Heart left ventricle (tissue), 16 donors: ENCODE results near the gene S100G. TPM values are rescaled to one million over a fixed set of nuclear protein-coding genes. Genes with fewer than 3 reads are reported as not detected.
A peak's percentile ranks its signal among the peaks of the same experiment; 100 is the strongest.

Experiments used
- ATAC-seq, 4 donors: fragments of 200-7000 bp; cut with Tn5 transposase; one replicate each; pipeline ENCODE4 v1.9.1; 2020 to 2022; ENCODE audit warnings: moderate library complexity in 4 of 4, mild to moderate bottlenecking in 3 of 4, moderate number of reproducible peaks in 1 of 4
- DNase-seq, 5 donors: peaks; one replicate each; pipeline ENCODE4 v3.0.0-alpha.2; 2020
- H3K27ac ChIP-seq, 12 donors: fragments of 200-600 bp; sonication (generic) in 4 of 12; one replicate each; pipeline versions ENCODE4 v1.5.0 to v1.8.0; 2016 to 2022; ENCODE audit warnings: mild to moderate bottlenecking in 2 of 12
- H3K27me3 ChIP-seq, 9 donors: fragments of 200-600 bp; sonication (generic) in 2 of 9; one replicate each; pipeline versions ENCODE4 v1.5.1 to v1.8.0; 2016 to 2022; ENCODE audit warnings: mild to moderate bottlenecking in 3 of 9
- H3K36me3 ChIP-seq, 9 donors: fragments of 200-600 bp; sonication (generic) in 2 of 9; one replicate each; pipeline versions ENCODE4 v1.5.0 to v1.8.0; 2018 to 2022; ENCODE audit warnings: mild to moderate bottlenecking in 2 of 9
- H3K4me1 ChIP-seq, 12 donors: fragments of 200-600 bp; sonication (generic) in 4 of 12; one replicate each; pipeline versions ENCODE4 v1.5.0 to v1.8.0; 2016 to 2022; ENCODE audit warnings: mild to moderate bottlenecking in 3 of 12
- H3K4me3 ChIP-seq, 12 donors: fragments of 200-600 bp; sonication (generic) in 4 of 12; one replicate each; pipeline versions ENCODE4 v1.5.0 to v1.8.0; 2017 to 2022; ENCODE audit warnings: mild to moderate bottlenecking in 9 of 12, moderate library complexity in 4 of 12
- H3K9me3 ChIP-seq, 12 donors: fragments of 200-600 bp; sonication (generic) in 4 of 12; one replicate each; pipeline versions ENCODE4 v1.5.0 to v1.8.0; 2016 to 2022; ENCODE audit warnings: mild to moderate bottlenecking in 1 of 12
- POLR2A ChIP-seq, 2 donors: fragments of 450-650 bp; IDR thresholded peaks; one replicate each; pipeline ENCODE4 v1.6.1; 2017; ENCODE audit warnings: antibody characterized with exemption in 2 of 2, mild to moderate bottlenecking in 2 of 2, moderate library complexity in 2 of 2
- WGBS, 4 donors: extraction: QIAGEN DNeasy Blood & Tissue Kit in 2 of 4; methylation state at CpG; one replicate each; pipeline versions ENCODE4 v1.1.5 to v1.1.7; 2013 to 2018; 5-methylcytosine and 5-hydroxymethylcytosine counted together
- intact Hi-C, 10 donors: fragments of 100-400 bp; cut with DNase I; formaldehyde crosslinking; loops; one replicate each; pipeline versions ENCODE4 v1.11.1 to v1.14.2; 2022
- polyA plus RNA-seq, 2 donors: library from polyadenylated mRNA; stranded (reverse); fragments of 200-250 nt; gene quantifications; one replicate each; pipeline ENCODE4 v1.2.3, GENCODE V29; 2013
- total RNA-seq, 9 donors: library from RNA; depleted of rRNA in 2 of 9; stranded (reverse); fragments of >200 nt in 2 of 9; fragmentation: NEBNext Ultra II Directional in 3 of 9; extraction: Animal tissue kit (Norgen Biotek cat#: 25700) in 3 of 9; gene quantifications; one replicate each; pipeline versions ENCODE4 v1.1.0 to v1.2.4, GENCODE V29; 2016 to 2023
- TF ChIP-seq, protein P1 (sequence below), 12 donors: fragments of 200-600 bp; sonication (generic) in 4 of 12; IDR thresholded peaks; one replicate each; pipeline versions ENCODE4 v1.5.0 to v1.8.0; 2018 to 2022; ENCODE audit warnings: antibody characterized with exemption in 12 of 12, mild to moderate bottlenecking in 5 of 12
- donor health status: ischemic (EF 13 %, LVEDD 7.1; RV severe dilation, severe dysfunction).
- donor health status: healthy with polysubstance abuse.
- donor health status: DM: no; HTN: yes; CAD: no.
- donor health status: DM: no; HTN: no; CAD: no.
- donor health status: ischemic (EF 25% LVEDD 6.9; RV normal size, moderate dysfunction).
- donor health status: ischemic (EF 25% LVEDD 5.7; RV mildly dilated, moderate dysfunction).
- donor health status: healthy.
- donor health status: DM: yes; HTN: yes; CAD: no.
- donor health status: ischemic (EF 35%, LVEDD 5.7; RV mildly dilated, moderate dysfunction).
- donor health status: nonischemic (EF 11% LVEDD 7.7; RV severe dilation, severe dysfunction).
- donor health status: DM: yes; HTN: yes; CAD: no.
- donor health status: PGD.
- donor health status: ischemic (EF 29% LVEDD 5.4; RV normal size, mild dysfunction).
- donor health status: nonischemic (EF 23%, LVEDD 6.1; RV moderate dilation, normal function).

Gene S100G
- total and polyA plus RNA-seq, 11 donors = not detected

DNA sequence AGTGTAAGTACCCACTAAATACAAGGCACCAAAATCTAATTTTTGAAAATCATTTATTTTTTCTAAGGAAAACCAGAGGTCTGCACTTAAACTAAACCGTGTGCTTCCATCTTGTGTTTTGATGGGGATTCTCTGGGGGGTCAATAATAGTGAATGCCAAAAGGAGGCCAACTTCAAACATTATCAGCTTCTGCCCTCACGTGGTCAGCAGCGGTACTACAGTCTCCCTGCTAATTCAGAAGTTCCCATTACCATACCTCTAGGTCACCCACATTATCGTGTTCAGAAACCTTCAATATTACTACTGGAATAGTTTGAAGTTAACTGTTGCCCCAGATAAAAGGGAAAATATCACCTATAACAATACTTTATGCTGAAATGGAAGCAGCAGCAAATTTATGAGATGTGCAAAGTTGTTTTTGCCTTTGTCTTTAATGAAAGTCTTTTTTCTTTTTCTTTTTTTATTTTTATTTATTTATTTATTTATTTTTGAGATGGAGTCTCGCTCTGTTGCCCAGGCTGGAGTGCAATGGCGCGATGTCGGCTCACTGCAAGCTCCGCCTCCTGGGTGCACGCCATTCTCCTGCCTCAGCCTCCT lies 45.2 kb downstream of the S100G start:
- WGBS, 4 donors = 43 to 56% (median 45%) methylated on average over 10 of the region's 10 CpGs
- no peaks in the 10 kb centered on the region for H3K4me1 ChIP-seq
- H3K27ac ChIP-seq = no peak overlapping the region
- peak in 3 of 5 donors; percentile 18 to 47 (median 40) for DNase-seq
- intact Hi-C loops = loop anchor here in 2 of 10 donors (10.0 kb wide), 3 partner anchors 570 to 1010 kb away; partner anchors contain the start of gene GRPR (in 1 of the 2)
- H3K4me3 ChIP-seq = no peak overlapping the region
- peaks cover 0 to 9% (median 0%) of the 10 kb centered on the region in 9 donors for H3K27me3 ChIP-seq
- TF ChIP-seq, protein P1, sequence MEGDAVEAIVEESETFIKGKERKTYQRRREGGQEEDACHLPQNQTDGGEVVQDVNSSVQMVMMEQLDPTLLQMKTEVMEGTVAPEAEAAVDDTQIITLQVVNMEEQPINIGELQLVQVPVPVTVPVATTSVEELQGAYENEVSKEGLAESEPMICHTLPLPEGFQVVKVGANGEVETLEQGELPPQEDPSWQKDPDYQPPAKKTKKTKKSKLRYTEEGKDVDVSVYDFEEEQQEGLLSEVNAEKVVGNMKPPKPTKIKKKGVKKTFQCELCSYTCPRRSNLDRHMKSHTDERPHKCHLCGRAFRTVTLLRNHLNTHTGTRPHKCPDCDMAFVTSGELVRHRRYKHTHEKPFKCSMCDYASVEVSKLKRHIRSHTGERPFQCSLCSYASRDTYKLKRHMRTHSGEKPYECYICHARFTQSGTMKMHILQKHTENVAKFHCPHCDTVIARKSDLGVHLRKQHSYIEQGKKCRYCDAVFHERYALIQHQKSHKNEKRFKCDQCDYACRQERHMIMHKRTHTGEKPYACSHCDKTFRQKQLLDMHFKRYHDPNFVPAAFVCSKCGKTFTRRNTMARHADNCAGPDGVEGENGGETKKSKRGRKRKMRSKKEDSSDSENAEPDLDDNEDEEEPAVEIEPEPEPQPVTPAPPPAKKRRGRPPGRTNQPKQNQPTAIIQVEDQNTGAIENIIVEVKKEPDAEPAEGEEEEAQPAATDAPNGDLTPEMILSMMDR (IDR thresholded peaks at IDR 0.05) = peak; percentile 65 to 93 (median 74)
- no peak for TF ChIP-seq POLR2A (IDR thresholded peaks at IDR 0.05)
- H3K9me3 ChIP-seq = no peaks in the 10 kb centered on the region
- ATAC-seq = peak in 2 of 4 donors; percentile 60 to 64
- peaks cover 0 to 55% (median 23%) of the 10 kb centered on the region in 9 donors for H3K36me3 ChIP-seq

- DNase-seq (no peak), ATAC-seq (no peak)
- intact Hi-C loops = loop anchor here in 2 of 10 donors (10.0 kb wide), 3 partner anchors 572 to 1012 kb away; partner anchors contain the start of gene GRPR (in 1 of the 2)
- H3K36me3 ChIP-seq = peaks cover 0 to 46% (median 16%) of the 10 kb centered on the region in 9 donors
- 58 to 67% (median 62%) methylated on average over 3 of the region's 3 CpGs for WGBS, 4 donors
- TF ChIP-seq, protein P1 (IDR thresholded peaks at IDR 0.05) = no peak
- no peak for TF ChIP-seq POLR2A (IDR thresholded peaks at IDR 0.05)
- no peak overlapping the region for H3K27ac ChIP-seq
- peaks cover 0 to 13% (median 0%) of the 10 kb centered on the region in 9 donors for H3K27me3 ChIP-seq
- H3K4me1 ChIP-seq = no peaks in the 10 kb centered on the region
- H3K4me3 ChIP-seq = no peak overlapping the region
- H3K9me3 ChIP-seq = no peaks in the 10 kb centered on the region
Observed at GRCh38 chrX:16696956-16697355, 47.0 kb downstream of the S100G start.

DNA sequence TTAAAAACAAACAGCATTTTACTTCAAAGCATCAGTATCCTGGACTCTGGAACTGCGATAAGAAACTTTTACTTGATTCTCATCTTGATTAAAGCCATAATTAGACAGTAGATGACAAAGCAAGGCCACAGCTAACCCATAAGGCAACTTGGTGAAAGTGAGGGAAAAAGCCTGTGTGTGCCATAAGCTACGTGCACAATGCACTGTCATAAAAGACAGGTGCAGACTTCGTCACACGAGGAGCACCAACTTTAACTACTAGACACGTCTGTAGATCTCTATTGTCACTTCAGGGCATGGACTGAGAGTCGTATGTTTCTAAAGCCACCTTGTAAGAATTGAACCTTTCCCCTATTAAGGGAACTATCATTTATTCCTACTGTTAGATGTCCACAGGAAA lies 49.4 kb downstream of the S100G start:
- Histone ChIP-seq H3K27me3 (peaks cover 0 to 13% (median 0%) of the 10 kb centered on the region in 9 donors), H3K4me1 (no peaks in the 10 kb centered on the region), H3K36me3 (peaks cover 0 to 29% (median 3%) of the 10 kb centered on the region in 9 donors), H3K9me3 (no peaks in the 10 kb centered on the region), H3K4me3 (no peak overlapping the region), H3K27ac (no peak overlapping the region)
- DNase-seq (no peak), ATAC-seq (no peak)
- intact Hi-C loops = loop anchor here in 2 of 10 donors (10.0 kb wide), 3 partner anchors 575 to 1015 kb away; partner anchors contain the start of gene GRPR (in 1 of the 2)
- TF ChIP-seq, protein P1 (IDR thresholded peaks at IDR 0.05) = no peak
- no peak for TF ChIP-seq POLR2A (IDR thresholded peaks at IDR 0.05)
- WGBS, 4 donors = 87 to 93% (median 89%) methylated on average over 6 of the region's 6 CpGs

- TF ChIP-seq, protein P1 (IDR thresholded peaks at IDR 0.05) = no peak
- no peak for TF ChIP-seq POLR2A (IDR thresholded peaks at IDR 0.05)
- Histone ChIP-seq H3K27me3 (peaks cover 0 to 13% (median 0%) of the 10 kb centered on the region in 9 donors), H3K27ac (no peak overlapping the region), H3K4me3 (no peak overlapping the region), H3K4me1 (no peaks in the 10 kb centered on the region), H3K9me3 (no peaks in the 10 kb centered on the region), H3K36me3 (peaks cover 0 to 29% (median 3%) of the 10 kb centered on the region in 9 donors)
- ATAC-seq = no peak
- intact Hi-C loops = no loop called here
- WGBS, 4 donors = 69 to 89% (median 80%) methylated on average over 2 of the region's 2 CpGs
- no peak for DNase-seq
Observed at GRCh38 chrX:16700734-16701133, 50.8 kb downstream of the S100G start.
